Spleen (tissue), 7 donors: ENCODE measurements around the gene RTBDN.

Experiments
- POLR2A ChIP-seq, 3 donors: fragments of 450-650 bp; IDR thresholded peaks; one replicate each; pipeline ENCODE4 v1.5.1; 2017; ENCODE audit warnings: antibody characterized with exemption in 3 of 3, mild to moderate bottlenecking in 1 of 3
- TF ChIP-seq, protein P1 (sequence below), 11 experiments: fragments of 200-600 bp in 7 of 11; fragments of 450-650 bp in 4 of 11; sonication (generic) in 4 of 11; IDR thresholded peaks in 8 of 11; conservative IDR thresholded peaks in 3 of 11; 1 replicate in 7 of 11; 2 replicates in 4 of 11; pipeline versions ENCODE4 v1.4.0 to v1.8.0; 2016 to 2021; ENCODE audit warnings: antibody characterized with exemption in 11 of 11, inconsistent platforms in 4 of 11, mild to moderate bottlenecking in 1 of 11
- donor health status: DM: no; HTN: no; CAD: no; lungs with moderate emphysema.
- donor health status: DM: no; HTN: no; CAD: no.
- donor health status: DM: no; HTN: no; CAD: no.

DNA sequence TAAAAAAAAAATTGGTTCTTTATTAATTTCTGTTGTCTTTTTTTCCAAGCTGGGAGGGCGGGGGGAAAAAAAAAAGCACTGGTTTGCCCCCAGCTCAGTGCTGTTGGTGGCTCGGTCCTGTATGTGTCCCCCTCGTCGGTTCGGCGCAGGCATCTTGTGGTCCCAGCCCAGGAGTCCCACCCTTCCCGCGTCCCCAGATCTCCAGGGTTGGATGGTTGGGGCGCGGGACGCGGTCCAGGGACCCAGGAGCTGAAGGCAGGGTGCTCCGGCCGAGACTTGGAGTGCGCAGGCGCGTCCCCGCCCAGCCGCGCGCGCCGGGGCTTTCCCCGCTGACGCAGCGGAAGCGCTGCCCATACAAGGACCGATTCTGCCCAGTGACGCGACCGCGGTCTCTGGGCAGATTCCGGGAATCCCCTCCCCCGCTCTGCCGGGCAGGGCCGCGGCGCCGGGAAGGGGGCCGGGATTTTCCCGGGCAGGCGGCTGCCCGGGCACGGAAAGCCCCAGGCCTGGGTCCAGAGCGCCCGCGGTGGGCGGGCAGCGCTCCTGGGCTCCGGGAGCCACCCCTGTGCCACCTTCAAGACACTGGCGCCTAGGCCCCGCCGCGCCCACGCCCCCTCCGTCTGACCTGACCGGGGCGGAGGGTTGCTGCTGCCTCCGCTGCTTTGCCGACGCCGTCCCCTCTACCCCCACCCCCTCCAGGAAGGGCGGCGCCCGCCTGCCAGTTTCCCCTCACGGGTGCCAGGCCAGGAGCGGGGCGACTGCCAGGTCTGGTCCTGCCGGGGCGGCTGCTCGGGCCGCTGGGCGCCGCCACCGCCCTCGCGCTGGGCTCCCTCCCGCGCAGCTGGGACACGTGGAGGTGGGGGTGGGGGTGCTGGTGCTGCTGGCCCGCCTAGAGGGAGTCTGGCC is 40.8 kb downstream of the RTBDN start:
- TF ChIP-seq, protein P1, sequence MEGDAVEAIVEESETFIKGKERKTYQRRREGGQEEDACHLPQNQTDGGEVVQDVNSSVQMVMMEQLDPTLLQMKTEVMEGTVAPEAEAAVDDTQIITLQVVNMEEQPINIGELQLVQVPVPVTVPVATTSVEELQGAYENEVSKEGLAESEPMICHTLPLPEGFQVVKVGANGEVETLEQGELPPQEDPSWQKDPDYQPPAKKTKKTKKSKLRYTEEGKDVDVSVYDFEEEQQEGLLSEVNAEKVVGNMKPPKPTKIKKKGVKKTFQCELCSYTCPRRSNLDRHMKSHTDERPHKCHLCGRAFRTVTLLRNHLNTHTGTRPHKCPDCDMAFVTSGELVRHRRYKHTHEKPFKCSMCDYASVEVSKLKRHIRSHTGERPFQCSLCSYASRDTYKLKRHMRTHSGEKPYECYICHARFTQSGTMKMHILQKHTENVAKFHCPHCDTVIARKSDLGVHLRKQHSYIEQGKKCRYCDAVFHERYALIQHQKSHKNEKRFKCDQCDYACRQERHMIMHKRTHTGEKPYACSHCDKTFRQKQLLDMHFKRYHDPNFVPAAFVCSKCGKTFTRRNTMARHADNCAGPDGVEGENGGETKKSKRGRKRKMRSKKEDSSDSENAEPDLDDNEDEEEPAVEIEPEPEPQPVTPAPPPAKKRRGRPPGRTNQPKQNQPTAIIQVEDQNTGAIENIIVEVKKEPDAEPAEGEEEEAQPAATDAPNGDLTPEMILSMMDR (IDR thresholded peaks at IDR 0.05 in 8 of 11, conservative IDR thresholded peaks at IDR 0.05 in 3 of 11) = peak in 5 of 11 experiments; percentile 9 to 40 (median 18)
- TF ChIP-seq POLR2A (IDR thresholded peaks at IDR 0.05) = peak in 2 of 3 donors; percentile 61 to 69
